GM23338 (cell line): Measurements from ENCODE around the gene CHST12. TPM values are rescaled to one million over a fixed set of nuclear protein-coding genes. Genes with fewer than 3 reads are reported as not detected.

ENCODE experiments used
- ATAC-seq: fragments of 200-7000 bp; cut with Tn5 transposase; 3 replicates; pipeline ENCODE4 v1.9.1; 2020
- DNase-seq: peaks from one replicate; pipeline ENCODE4 v3.0.0-alpha.2; 2015; ENCODE audit warnings: low spot score
- H2AFZ ChIP-seq: fragments of 200-600 bp; sonication (generic); 2 replicates; pipeline ENCODE4 v1.8.0; 2016; ENCODE audit warnings: antibody characterized with exemption, mild to moderate bottlenecking, moderate library complexity
- H3F3A ChIP-seq: fragments of 200-600 bp; sonication (generic); replicated peaks from 2 replicates; pipeline ENCODE4 v1.8.0; 2017; ENCODE audit warnings: antibody characterized with exemption, mixed run types, low read depth
- H3K27ac ChIP-seq: fragments of 200-600 bp; sonication (generic); 2 replicates; pipeline ENCODE4 v1.6.1; 2016; ENCODE audit warnings: low read depth
- H3K27me3 ChIP-seq: fragments of 200-600 bp; sonication (generic); 2 replicates; pipeline ENCODE4 v1.8.0; 2016; ENCODE audit warnings: mild to moderate bottlenecking, mixed run types, moderate library complexity; ENCODE audit not compliant: insufficient read depth
- H3K36me3 ChIP-seq: fragments of 200-600 bp; sonication (generic); 2 replicates; pipeline ENCODE4 v1.8.0; 2016; ENCODE audit warnings: mild to moderate bottlenecking; ENCODE audit not compliant: insufficient read depth
- H3K4me1 ChIP-seq: fragments of 200-600 bp; sonication (generic); 2 replicates; pipeline ENCODE4 v1.8.0; 2016; ENCODE audit warnings: mild to moderate bottlenecking, moderate library complexity; ENCODE audit not compliant: insufficient read depth
- H3K4me2 ChIP-seq: fragments of 200-600 bp; sonication (generic); 2 replicates; pipeline ENCODE4 v1.7.1; 2017; ENCODE audit warnings: mixed run types
- H3K4me3 ChIP-seq: fragments of 200-600 bp; sonication (generic); 2 replicates; pipeline ENCODE4 v1.6.1; 2016; ENCODE audit warnings: mixed run types
- H3K79me2 ChIP-seq: fragments of 200-600 bp; sonication (generic); replicated peaks from 2 replicates; pipeline ENCODE4 v1.8.0; 2017; ENCODE audit warnings: mild to moderate bottlenecking; ENCODE audit not compliant: insufficient read depth
- H3K9me2 ChIP-seq: fragments of 200-600 bp; sonication (generic); 2 replicates; pipeline ENCODE4 v1.8.0; 2017; ENCODE audit not compliant: insufficient read depth
- H4K20me1 ChIP-seq: fragments of 200-600 bp; sonication (generic); replicated peaks from 2 replicates; pipeline ENCODE4 v1.8.0; 2017; ENCODE audit warnings: mild to moderate bottlenecking; ENCODE audit not compliant: insufficient read depth
- H3K27ac Mint-ChIP-seq: 2 replicates; pipeline ENCODE4 v1.8.0; 2020; ENCODE audit warnings: inconsistent platforms, mild to moderate bottlenecking, moderate library complexity, mixed read lengths
- H3K27me3 Mint-ChIP-seq: 3 replicates; pipeline ENCODE4 v1.8.0; 2022; ENCODE audit warnings: low read depth, mild to moderate bottlenecking, moderate library complexity, mixed read lengths, inconsistent platforms; ENCODE audit not compliant: insufficient read depth, poor library complexity
- H3K36me3 Mint-ChIP-seq: 3 replicates; pipeline ENCODE4 v1.8.0; 2021; ENCODE audit warnings: low read depth, mild to moderate bottlenecking, inconsistent platforms, moderate library complexity, mixed read lengths
- H3K4me1 Mint-ChIP-seq: 3 replicates; pipeline ENCODE4 v1.8.0; 2020; ENCODE audit warnings: mild to moderate bottlenecking, inconsistent platforms, mixed read lengths
- H3K4me3 Mint-ChIP-seq: 3 replicates; pipeline ENCODE4 v1.8.0; 2021; ENCODE audit warnings: moderate library complexity, mild to moderate bottlenecking, inconsistent platforms, mixed read lengths
- H3K9me3 Mint-ChIP-seq: 3 replicates; pipeline ENCODE4 v1.8.0; 2020; ENCODE audit warnings: moderate library complexity, mild to moderate bottlenecking, inconsistent platforms, mixed read lengths
- CTCF ChIP-seq, 2 experiments: fragments of 200-600 bp in 1 of 2; sonication (generic) in 1 of 2; conservative IDR thresholded peaks; 2 replicates each; pipeline versions ENCODE4 v1.5.1 to v1.6.1; 2016 to 2017; ENCODE audit warnings: antibody characterized with exemption in 2 of 2, low read depth in 2 of 2, mild to moderate bottlenecking in 2 of 2, moderate library complexity in 1 of 2
- EZH2 ChIP-seq: fragments of 200-600 bp; sonication (generic); IDR thresholded peaks from one replicate; pipeline ENCODE4 v1.8.0; 2017; ENCODE audit warnings: antibody characterized with exemption, mild to moderate bottlenecking, low read depth; ENCODE audit not compliant: unreplicated experiment
- NANOG ChIP-seq: IDR thresholded peaks from 2 replicates; pipeline ENCODE4 v1.6.1; 2016; ENCODE audit warnings: antibody characterized with exemption, borderline replicate concordance
- ZNF462 ChIP-seq: fragments of 250-450 bp; sonication (Bioruptor Pico); IDR thresholded peaks from 2 replicates; pipeline ENCODE4 v1.5.0; 2020; ENCODE audit warnings: mild to moderate bottlenecking, moderate library complexity
- polyA plus RNA-seq: library from polyadenylated mRNA; unstranded; fragments of >200 nt; fragmentation: Nextera tagmentation; extraction: Ambion mirVana; gene quantifications from 2 replicates; pipeline ENCODE4 v1.2.1, GENCODE V29; 2016
- total RNA-seq: library from RNA; depleted of rRNA; stranded (reverse); fragments of >200 nt; shearing (Covaris generic); gene quantifications from 2 replicates; pipeline ENCODE4 v1.2.3, GENCODE V29; 2014
- TF ChIP-seq, protein P1 (sequence below): IDR thresholded peaks from 2 replicates; pipeline ENCODE4 v1.6.1; 2016; ENCODE audit warnings: antibody characterized with exemption

CHST12 gene
- total and polyA plus RNA-seq, 2 experiments from 2014 or later = 10.1 to 14.6 TPM

- TF ChIP-seq ZNF462 (CRISPR knock-in tag) (no peak), NANOG (no peak), CTCF (conservative IDR thresholded peaks at IDR 0.05; ENCODE audit: low read depth in 2 of 2) (peak; percentile 41 to 42; a peak in 3 of 4 replicates)
- TF ChIP-seq, protein P1, sequence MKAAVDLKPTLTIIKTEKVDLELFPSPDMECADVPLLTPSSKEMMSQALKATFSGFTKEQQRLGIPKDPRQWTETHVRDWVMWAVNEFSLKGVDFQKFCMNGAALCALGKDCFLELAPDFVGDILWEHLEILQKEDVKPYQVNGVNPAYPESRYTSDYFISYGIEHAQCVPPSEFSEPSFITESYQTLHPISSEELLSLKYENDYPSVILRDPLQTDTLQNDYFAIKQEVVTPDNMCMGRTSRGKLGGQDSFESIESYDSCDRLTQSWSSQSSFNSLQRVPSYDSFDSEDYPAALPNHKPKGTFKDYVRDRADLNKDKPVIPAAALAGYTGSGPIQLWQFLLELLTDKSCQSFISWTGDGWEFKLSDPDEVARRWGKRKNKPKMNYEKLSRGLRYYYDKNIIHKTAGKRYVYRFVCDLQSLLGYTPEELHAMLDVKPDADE = no peak
Measured at GRCh38 chr7:2482725-2483451, 79.5 kb downstream of the CHST12 start (continued).

DNA sequence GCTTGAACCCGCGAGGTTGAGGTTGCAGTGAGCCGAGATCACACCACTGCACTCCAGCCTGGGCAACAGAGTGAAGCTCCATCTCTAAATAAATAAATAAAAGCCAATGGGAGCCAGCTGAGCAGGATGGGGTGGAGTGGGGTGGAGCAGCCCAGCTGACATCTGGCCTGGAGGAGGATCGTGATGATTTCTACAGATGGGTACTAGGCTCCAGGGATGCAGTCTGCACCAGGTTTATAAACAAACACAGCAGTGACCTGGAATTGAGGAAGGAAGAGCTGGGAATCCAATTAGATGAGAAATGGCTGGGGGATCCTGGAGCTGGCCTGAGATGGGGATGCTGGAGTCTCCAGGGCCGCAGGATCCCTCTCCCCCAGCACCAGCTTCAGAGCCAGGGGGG lies 80.1 kb downstream of the CHST12 start:
- no peak overlapping the region for H2AFZ ChIP-seq
- H3K27me3 Mint-ChIP-seq = peaks cover 19% of the 10 kb centered on the region
- no peak overlapping the region for H3K27ac Mint-ChIP-seq
- H3K9me3 Mint-ChIP-seq = peaks cover 8% of the 10 kb centered on the region; the same call in 1 of the 3 replicates
- H3K27ac ChIP-seq = no peak overlapping the region
- no peaks in the 10 kb centered on the region for H3K27me3 ChIP-seq
- H3K4me1 ChIP-seq = no peaks in the 10 kb centered on the region
- H3K4me2 ChIP-seq = no peak overlapping the region
- no peaks in the 10 kb centered on the region for H3K9me2 ChIP-seq
- no peaks in the 10 kb centered on the region for H3K36me3 ChIP-seq
- no peaks in the 10 kb centered on the region for H3K79me2 ChIP-seq
- no peaks in the 10 kb centered on the region for H4K20me1 ChIP-seq
- DNase-seq (no peak), ATAC-seq (no peak)
- H3K4me3 Mint-ChIP-seq = no peak overlapping the region
- 0 out of 3 replicates have a peak, but pooled peaks cover 4% of the 10 kb centered on the region for H3K4me1 Mint-ChIP-seq
- H3F3A ChIP-seq = no peaks in the 10 kb centered on the region
- H3K4me3 ChIP-seq = no peak overlapping the region
- no peak for TF ChIP-seq EZH2
- no peaks in the 10 kb centered on the region for H3K36me3 Mint-ChIP-seq
